ENCODE results near the gene HNRNPR.
A peak's percentile ranks its signal among the peaks of the same experiment; 100 is the strongest.

The HNRNPR gene

DNA sequence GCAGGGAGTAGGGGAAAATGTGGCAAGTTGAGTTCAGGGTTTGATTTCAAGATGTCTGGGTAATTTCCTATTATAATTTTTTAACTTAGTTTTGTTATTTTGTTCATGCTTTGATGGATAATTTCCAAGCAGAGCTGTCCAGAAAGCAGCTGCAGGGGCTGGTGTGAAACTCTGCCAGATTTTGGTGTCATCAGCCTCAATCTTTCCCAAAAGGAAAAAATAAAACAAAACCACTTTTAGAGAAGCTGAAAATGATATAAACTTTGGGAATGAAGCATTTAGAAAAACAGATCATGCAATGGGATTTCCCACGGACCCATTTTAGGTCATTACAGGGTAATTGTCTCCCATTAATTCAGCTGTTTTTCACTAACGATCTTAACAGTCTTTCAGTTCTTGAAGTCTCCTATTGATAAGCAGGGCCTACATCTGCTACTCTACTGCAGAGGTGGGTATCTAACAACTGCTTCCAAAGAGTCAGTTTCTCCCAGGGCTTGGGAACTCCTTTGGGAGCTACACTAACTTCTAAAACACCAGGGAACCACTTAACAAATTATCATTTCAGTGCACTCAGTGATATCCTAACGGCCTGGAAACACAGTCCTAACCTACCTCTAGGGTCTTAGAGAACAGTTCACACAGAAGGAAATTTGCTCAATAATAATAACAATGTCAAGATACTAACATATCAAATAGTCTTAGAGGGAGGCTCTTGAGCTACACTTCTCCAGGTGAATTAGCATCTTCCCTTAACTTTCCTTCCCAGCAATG, 13.2 kb upstream of the HNRNPR start:
- DNase-seq (ENCODE audit: low read depth), result no peak
- TF ChIP-seq CTCF (conservative IDR thresholded peaks at IDR 0.05; ENCODE audit: low read depth, low read length), result no peak
- no peak overlapping the region for H3K4me3 ChIP-seq (ENCODE audit: low read length)

DNA sequence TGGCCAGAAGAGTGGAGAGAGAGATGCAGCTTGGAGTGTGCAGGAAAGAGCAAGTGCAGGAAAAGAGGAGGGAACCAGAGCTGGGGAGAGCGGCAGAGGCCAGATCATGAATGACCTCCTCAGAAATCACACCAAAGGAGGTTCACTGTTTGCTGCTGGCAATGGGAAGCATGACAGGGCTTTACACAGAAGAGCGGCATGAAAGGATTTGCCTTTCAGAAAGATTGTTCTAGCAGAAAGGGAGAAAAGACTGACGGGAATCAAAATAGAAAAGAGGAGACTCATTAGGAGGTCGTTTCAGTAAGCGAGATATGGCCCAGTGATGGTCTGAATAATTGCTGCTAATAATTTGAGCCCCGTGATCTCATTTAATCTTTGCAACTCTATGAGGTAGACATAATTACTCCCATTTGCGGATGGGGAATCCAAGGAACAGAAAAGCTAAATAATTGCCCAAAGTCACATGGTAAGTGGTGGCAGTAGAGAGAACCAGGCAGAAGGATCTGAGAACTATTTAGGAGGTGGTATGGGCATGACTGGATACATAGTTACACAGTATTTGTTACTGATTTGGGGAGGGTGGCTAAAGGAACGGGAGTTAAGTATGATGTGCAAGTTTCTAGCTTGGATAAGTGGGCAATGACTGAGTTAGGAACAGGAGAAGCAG, 12.5 kb upstream of the HNRNPR start:
- TF ChIP-seq CTCF (conservative IDR thresholded peaks at IDR 0.05; ENCODE audit: low read depth, low read length), result no peak
- H3K4me3 ChIP-seq (ENCODE audit: low read length), result no peak overlapping the region
- DNase-seq (ENCODE audit: low read depth), result no peak

DNA sequence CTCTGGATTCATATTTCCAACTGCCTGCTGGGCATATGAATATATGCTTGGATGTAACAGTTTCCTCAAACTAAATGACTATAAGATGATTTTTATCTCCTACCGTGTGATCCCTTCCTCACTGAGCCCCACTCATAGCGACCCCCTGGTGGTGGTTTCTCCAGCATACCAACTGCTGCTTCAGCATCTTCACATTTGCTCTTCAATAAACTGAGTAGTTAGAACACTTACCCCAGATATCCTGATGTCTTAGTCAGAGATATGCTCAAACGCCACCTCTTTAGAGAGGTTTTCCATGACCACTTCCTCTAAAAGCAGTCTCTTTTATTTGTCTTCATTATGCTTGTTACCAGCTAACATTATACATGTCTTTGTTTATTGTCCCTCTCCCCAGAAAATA, 10.2 kb upstream of the HNRNPR start:
- DNase-seq (ENCODE audit: low read depth), result no peak
- no peak overlapping the region for H3K4me3 ChIP-seq (ENCODE audit: low read length)
- peak; percentile 8 for TF ChIP-seq CTCF (conservative IDR thresholded peaks at IDR 0.05; ENCODE audit: low read depth, low read length)

GRCh38 chr1:23352096-23352695, 8.1 kb upstream of the HNRNPR start:
- H3K4me3 ChIP-seq (ENCODE audit: low read length), result no peak overlapping the region
- no peak for TF ChIP-seq CTCF (conservative IDR thresholded peaks at IDR 0.05; ENCODE audit: low read depth, low read length)
- DNase-seq (ENCODE audit: low read depth), result no peak

- no peak for TF ChIP-seq CTCF (conservative IDR thresholded peaks at IDR 0.05; ENCODE audit: low read depth, low read length)
- DNase-seq (ENCODE audit: low read depth), result no peak
- no peak overlapping the region for H3K4me3 ChIP-seq (ENCODE audit: low read length)
Observed at GRCh38 chr1:23345920-23346319, 1.8 kb upstream of the HNRNPR start.

DNA sequence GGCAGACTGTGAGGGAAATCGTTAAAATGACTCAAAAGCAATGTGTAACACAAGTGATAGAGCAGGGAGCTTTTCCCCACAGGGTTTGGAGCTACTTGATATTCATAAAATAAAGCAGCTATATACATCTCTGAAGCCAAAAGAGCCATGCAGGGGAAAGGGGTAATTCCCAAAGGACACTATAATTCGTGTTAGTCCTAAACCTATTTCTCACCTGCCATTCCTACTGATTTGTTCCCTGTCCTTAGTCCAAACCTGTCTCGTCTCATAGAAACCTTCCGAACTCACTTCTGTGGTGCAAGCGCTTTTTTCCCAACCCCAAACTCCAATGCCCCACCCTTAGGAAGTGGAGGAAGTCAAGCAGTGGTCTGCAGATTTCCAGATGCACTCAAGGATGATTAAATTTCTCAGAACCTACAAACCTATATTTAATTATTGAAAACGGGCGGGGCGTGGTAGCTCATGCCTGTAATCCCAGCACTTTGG, 946 bp upstream of the HNRNPR start:
- no peak for TF ChIP-seq CTCF (conservative IDR thresholded peaks at IDR 0.05; ENCODE audit: low read depth, low read length)
- peak overlapping the region; percentile 68 for H3K4me3 ChIP-seq (ENCODE audit: low read length)
- DNase-seq (ENCODE audit: low read depth), result no peak
